Activated CD4-positive, alpha-beta T cell treated with anti-CD3 and anti-CD28 coated beads, Interleukin-2, amount 50 U/mL, for 24 hours (primary cell): Measurements from ENCODE around the gene ZNF182.
"Not testable (repeated sequence)": the region's sequence is repeated elsewhere in the genome, so short reads cannot be mapped to it uniquely, and the experiment has no call there.

Experiments used
- DNase-seq, 2 donors: peaks; one replicate each; pipeline ENCODE4 v3.0.0-alpha.2; 2020; ENCODE audit warnings: low read depth in 1 of 2, low spot score in 1 of 2

The ZNF182 gene

DNA sequence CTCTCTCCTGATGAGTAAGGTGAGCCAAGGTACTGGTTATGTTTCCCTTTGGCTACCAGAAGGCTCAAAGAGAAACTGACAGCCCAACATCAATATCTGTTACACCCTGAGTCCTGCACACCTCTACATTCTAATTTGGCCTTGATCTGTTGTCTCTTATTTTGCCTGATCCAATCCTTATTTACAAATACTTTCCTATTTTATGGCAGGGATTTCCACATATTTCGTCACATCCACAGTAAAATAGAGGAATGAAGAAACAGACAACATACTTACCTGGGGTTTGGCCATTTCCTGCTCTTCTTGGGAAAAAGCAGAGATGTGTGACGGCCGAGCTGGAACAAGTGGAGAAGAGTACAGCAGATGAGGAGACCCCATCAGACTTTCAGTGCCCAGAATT, 1.5 kb downstream of the ZNF182 start:
- no peak for DNase-seq

DNA sequence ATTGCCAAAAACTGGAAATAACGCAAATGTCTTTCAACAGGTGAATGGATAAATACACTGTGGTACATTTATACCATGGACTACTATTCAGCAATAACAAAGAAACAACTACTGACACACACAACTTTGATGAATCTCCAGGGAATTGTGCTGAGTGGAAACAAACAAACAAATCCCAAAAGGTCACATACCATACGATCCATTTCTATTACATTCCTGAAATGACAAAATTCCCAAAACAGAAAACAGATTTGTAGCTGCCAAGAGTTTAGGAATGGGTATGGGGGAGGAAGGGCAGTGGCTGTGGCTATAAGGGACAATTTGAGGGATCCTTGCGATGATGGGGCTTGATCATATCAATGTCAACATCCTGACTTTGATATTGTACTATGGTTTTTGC, 2.5 kb downstream of the ZNF182 start:
- DNase-seq, result no peak

DNA sequence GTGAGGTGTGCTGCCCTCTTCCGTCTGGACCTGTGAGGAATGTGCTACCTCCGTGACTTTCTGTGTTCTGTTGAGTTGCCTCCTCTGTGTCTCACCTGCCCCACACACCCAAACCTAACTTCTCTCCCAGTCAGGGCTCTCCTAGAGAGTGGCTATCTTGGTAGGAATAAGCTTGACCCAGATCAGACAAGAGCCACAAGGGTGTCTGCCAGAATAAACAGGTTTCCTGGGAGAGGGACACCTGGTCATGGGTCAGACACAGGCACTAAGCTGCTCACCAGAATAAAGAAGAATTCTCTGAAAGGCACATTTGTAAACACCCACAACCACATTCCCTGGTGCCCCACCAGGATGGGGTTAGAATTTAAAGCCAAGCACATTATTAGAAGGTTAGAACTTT, 11.1 kb downstream of the ZNF182 start:
- no peak for DNase-seq

DNA sequence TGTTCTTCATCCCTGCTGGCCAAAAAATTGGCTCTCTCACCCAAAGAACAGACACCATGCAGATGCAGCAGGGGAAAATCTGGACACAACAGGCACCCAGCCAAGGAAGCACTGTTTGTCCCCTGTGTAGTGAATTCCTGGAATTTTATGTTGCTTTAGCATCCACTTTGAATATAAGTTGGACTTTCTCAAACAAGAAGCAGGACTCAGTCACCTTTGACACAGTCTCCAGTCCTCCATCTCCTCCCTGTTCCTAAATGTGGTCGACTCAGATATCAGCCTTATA, 11.8 kb downstream of the ZNF182 start:
- no peak for DNase-seq

DNA sequence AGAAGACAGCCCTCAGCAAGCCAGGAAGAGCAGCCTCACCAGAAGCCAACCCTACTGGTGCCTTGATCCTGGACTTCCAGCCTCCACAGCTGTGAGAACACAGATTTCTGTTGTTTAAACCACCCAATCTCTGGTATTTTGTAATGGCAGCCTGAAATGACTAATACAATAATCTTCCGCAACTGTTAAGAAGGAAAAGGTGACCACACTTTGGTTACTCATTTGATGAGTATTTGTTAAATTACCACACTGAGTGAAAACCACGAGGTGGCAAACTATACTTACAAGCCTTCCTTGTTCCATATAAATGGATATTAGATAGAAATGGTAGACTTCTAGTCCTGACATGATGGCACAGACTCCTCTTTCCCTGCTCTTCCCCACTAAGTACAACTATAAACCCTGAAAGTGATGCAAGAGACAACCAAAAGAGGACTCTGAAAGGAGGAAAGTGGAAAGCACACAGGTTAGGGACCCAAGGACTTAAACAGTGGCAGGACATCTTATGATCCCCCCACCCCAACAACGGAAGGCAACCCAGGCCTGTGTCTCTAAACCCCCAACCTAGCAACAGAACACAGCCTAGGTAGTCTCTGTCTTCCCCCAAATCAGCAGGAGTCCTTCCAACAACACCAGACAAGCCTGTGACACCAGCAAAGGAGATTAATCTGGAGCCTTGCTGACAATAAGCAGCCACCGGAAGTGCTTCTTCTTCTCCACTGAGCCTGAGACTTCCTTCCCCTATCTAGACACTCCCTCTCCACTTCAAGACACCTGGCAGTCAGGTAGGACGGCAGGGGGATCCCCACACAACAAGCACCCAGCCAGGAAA, 12.3 kb downstream of the ZNF182 start:
- DNase-seq, result peak in 1 of 2 donors; percentile 0

DNA sequence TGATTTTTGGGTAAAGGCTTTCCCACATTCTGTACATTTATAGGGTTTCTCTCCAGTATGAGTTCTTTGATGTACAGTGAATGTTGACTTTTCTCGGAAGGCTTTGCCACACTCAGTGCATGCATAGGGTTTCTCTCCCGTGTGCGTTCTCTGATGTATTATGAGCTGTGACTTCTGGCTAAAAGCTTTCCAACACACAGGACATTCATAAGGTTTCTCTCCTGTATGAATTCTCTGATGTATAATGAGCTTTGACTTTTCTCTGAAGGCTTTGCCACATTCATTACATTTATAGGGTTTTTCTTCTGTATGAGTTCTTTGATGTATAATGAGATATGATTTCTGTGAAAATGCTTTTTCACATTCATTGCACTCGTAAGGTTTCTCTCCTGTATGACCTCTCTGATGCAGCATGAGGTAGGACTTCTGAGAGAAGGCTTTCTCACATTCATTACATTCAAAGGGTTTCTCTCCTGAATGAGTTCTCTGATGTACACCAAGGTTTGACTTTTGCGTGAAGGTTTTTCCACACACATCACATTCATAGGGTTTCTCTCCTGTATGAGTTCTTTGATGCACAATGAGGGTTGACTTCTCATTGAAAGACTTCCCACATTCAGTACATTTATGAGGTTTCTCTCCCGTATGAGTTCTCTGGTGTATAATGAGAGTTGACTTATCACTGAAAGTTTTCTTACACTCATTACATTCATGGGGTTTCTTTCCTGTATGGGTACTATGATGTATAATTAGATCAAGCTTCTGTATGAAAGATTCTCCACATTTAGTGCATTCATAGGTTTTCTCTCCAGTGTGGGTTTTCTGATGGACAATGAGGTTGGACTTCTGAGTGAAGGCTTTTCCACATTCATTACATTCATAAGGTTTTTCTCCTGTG, 27.3 kb downstream of the ZNF182 start:
- DNase-seq, result no peak

DNA sequence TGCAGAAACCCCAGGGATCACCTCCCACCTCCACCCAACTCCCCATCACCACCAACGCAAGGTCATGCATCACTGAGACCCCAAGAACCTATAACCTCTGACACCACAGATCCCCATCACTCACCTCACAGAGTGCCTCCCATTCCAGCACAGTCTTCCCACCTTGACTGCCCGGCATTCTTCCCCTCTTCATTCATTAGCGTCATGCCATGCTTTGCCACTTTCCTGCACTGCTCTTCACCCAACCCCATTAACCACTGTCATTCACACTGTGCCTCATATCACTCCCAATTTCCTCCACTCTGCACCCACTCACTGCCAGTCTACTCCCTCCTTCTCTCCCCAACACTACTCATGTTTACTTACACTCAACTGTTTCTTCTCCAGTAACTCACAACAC, 30.6 kb downstream of the ZNF182 start:
- DNase-seq, result no peak

DNA sequence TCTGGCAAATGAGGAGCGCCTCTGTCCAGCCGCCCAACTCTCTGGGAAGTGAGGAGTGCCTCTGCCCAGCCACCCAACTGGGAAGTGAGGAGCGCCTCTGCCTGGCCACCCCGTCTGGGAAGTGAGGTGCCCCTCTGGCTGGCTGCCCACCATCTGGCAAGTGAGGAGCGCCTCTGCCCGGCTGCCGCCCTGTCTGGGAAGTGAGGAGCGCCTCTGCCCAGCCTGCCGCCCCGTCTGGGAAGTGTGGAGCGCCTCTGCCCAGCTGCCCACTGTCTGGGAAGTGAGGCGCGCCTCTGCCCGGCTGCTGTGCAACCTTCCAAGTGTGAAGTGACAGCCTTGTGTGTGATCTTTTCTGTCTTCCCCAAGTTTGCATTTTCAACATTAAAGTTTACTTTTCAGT, 38.3 kb downstream of the ZNF182 start:
- not testable (repeated sequence) for DNase-seq

DNA sequence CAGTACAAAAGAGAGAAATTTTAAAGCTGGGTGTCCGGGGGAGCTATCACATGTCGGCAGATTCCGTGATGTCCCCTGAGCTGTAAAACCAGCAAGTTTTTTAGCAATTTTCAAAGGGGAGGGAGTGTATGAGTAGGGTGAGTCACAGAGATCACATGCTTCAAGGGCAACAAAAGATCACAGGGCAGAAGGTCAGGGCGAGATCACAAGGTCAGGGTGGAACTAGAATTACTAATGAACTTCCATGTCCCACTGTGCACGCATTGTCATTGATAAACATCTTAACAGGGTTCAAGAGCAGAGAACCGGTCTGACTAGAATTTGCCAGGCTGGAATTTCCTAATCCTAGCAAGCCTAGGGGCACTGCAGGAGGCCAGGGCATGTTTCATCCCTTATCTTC, 42.0 kb downstream of the ZNF182 start:
- not testable (repeated sequence) for DNase-seq

DNA sequence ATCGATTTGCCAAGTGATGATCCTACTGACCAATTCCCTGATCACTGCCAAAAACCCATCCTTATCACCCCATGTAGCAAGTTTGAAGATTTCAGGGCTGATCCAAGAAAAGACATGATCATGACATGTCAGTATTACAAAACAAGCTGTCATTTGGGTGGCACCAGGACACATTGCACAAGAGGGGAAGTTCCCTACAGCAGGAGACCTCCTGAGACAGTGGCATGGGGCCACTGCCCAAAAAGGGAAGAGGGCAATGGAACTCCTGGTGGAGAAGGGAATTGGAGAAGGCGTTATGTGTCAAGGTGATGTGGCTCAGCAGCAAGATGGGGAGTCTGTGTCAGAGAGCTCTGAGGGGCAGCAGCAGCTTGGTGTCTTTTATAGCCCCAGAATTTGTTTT, 43.4 kb downstream of the ZNF182 start:
- DNase-seq, result no peak

DNA sequence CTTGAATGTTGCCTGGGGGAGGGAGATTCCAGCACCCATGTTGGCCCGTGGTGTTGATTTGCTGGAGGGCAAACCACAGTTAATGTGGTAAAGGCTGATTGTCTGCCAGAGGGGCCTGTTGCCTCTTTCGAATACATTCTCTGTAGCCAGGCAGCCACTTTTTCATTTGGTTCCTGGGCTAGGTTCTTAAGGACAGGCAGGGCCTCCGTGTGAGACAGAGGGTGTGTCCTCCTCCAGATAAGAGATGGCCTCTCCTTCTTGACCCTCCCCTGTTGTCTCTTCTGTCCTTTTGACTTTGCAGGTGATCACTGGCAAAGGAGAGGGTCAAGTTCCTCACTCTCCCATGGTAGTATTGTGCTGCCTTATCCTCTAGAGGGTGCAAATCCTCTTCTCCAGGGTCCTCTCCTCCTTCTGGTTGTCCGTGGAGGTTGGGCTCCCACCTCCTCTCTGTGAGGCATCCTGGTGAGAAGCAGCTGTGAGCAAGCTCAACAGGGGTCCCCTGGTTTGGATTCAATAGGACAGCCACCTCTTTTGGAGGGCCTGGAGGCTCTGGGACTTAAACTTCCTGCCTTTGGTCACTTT, 44.9 kb downstream of the ZNF182 start:
- peak in 1 of 2 donors; percentile 6 for DNase-seq

DNA sequence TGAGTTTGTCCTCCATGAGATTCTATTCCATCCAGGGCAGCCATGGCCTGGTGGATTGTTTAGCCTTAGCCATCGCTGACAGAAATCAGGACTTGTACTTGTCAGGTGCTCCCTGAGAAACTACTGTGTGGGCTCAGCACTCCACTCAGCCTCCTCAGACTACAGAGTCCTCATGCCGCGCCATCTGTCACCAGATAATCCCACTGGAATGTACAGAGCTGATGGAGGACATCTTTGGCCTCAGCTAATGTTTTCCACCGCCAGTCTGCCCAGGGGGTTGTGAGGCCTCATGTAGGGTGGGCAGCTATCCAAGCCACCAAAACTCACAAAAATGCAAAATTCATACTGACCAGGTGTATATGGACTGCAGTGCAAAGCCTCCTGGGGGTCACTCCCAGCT, 45.6 kb downstream of the ZNF182 start:
- DNase-seq, result not testable (repeated sequence)

DNA sequence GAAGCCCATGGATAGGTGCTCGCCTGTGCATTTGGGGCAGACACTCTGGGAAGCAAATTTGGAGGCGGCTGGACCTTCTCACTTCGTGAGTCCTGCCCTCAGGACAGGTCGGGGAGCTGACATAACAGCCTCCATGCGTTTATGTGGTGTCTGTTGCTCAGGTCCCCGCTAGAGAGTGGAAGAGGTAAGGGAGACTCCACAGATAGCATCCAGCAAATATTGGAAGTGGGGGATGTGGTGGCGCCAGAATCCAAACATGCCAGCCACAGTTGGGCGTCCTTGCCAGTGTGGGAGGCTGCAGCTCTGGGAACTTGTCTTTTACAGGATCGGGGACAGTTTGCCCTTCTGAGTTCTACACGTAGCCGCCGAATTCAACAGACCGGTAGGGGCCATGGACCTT, 47.8 kb downstream of the ZNF182 start:
- DNase-seq, result no peak

DNA sequence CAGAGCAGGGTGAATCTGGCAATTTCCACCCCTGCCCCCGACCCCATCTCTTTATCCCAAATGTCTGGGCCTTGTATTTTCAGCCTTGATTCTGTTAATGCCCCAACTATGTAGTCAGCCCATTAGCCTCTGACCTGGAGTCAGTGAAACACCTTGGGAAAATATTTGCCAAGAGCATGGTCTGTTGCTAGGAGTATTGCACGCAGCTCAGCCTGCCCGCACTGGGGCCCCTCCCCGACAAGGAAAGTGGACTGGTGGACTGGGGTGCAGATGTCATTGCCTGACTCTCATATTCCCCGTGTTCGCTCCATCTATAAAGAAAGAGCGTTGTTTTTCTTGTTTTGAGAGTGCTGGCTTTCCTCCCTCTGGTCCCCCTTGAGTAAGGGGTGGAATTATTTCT, 48.5 kb downstream of the ZNF182 start:
- DNase-seq, result not testable (repeated sequence)

DNA sequence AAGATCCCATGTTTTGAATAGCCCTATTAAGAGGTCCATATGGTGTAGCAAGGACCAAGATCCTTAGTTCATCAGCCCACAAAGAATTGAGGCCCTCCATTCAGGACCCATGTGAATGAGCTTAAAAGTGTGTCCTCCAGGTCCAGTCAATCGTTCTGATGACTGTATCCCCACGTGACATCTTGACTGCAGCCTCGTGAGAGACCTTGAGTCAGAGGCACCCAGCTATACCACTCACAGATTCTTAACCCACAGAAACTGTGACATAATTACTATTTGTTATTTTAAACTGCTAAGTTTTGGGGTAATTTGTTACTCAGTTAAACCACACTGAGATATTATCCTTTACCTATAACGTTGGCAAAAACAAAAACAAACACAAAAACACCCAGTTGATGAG, 62.4 kb downstream of the ZNF182 start:
- no peak for DNase-seq

DNA sequence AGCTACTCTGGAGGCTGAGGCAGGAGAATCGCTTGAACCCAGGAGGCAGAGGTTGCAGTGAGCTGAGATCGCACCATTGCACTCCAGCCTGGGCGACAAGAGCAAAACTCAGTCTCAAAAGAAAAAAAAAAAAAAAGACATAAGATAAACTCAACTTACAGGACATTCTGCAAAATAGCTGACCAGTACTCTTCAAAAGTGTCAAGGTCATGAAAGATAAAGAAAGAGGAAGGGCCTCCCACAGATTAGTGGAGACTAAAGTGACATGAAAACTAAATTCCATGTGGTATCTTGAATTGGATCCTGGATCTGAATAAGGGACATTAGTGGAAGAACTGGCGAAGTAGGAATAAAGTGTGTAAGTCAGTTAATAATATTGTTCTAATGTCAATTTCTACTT, 63.3 kb downstream of the ZNF182 start:
- no peak for DNase-seq

DNA sequence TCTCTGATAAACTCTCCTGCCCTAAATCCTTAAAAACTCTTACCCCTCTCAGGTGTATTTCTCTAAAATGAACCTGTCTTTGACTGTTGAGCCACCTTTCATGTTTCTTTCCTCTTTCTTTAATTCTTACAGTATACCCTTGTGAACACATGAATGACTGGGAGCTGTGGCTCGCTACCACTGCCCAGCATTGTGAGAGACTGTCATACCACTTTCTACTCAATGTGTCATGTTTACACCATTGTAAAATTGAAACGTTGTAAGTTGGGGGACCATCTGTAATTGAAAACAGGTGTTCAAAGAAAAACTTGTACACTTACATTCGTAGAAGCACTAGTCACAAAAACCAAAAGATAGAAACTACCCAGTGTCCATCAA, 66.9 kb downstream of the ZNF182 start:
- DNase-seq, result no peak

DNA sequence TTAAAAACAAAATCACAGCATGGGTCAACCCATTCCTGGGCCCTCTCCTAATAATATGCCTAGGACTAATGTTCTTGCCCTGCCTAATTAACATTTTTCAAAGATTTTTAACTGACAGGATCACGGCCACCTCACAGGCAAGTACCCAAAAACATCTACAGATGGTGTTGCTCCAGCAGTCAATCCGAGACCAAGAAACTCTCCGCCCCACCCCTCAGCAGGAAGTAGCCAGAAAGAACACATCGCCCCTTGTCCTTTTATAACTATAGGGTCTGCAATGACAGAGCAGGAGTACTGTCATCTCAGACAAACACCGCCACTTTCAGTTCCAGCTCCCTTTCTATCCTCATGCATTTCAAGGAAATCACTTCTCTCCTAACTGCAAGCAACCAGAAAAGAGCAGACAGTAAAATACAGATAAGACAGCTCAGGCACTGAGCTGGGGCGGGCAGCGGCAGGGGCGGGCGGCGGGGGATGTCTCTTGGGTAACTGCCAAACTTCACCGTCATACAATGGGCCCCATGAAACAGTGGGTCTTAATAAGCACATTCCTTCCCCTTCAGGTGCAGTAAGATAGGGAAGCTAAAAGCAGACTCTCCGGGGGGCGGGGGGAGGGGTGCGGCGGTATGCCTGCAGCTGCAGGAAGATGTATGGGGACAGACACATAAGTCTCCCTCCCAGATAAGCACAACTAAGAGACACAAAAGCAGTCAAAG, 67.4 kb downstream of the ZNF182 start:
- DNase-seq, result no peak

DNA sequence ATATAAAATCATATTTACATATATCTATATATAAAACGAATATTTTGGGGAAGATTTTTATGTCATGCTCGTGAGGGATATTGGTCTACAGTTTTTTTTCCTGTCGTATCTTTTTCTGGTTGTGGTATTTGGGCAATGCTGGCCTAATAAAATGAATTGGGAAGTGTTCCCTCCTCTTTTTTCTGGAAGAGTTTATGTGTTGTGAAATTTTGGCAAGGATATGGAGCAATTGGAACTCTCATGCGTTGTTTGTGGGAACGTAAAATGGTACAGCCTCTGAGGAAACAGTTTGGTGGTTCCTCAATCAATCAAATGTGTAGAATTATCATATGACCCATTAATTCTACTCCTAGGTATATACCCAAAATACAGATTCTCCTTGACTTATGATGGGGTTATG, 69.8 kb downstream of the ZNF182 start:
- DNase-seq, result no peak

DNA sequence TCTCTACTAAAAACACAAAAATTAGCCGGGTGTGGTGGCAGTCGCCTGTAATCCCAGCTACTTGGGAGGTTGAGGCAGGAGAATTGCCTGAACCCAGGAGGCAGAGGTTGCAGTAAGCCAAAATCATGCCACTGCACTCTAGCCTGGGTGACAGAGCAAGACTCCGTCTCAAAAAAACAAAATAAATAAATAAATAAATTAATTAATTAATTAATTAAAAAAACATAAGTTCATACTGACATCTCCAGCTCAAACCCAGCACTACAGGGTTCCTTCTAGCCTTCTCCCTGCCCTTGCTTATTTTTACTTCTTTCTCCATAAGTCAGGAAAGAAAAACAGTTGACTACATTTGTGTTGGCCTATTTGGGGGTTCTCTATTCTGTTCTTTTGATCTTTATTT, 71.8 kb downstream of the ZNF182 start:
- DNase-seq, result not testable (repeated sequence)

DNA sequence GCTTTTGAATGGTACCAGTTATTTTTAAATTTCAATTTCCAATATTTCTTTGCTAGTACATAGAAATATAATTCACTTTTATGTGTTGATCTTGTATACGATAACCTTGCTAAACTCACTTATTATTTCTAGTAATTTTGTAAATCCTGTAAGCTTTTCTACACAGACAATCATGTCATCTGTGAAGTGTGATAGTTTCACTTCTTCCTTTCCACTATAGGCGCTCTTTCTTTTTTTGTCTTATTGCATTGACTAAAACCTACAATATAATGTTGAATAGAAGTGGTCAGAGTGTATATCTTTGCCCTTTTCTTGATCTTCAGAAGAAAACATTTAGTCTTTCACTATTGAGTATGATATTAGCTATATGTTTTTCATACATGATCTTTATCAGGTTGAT, 76.6 kb downstream of the ZNF182 start:
- no peak for DNase-seq
